GM19467 (cell line): ENCODE results near the gene PEDS1.
"Not testable (repeated sequence)": the region's sequence is repeated elsewhere in the genome, so short reads cannot be mapped to it uniquely, and the experiment has no call there.

Experiments used
- ATAC-seq: cut with Tn5 transposase; IDR thresholded peaks from one replicate; pipeline ENCODE4 v1.9.1; 2021; ENCODE audit warnings: mild to moderate bottlenecking, moderate library complexity; ENCODE audit not compliant: unreplicated experiment

PEDS1 gene

DNA sequence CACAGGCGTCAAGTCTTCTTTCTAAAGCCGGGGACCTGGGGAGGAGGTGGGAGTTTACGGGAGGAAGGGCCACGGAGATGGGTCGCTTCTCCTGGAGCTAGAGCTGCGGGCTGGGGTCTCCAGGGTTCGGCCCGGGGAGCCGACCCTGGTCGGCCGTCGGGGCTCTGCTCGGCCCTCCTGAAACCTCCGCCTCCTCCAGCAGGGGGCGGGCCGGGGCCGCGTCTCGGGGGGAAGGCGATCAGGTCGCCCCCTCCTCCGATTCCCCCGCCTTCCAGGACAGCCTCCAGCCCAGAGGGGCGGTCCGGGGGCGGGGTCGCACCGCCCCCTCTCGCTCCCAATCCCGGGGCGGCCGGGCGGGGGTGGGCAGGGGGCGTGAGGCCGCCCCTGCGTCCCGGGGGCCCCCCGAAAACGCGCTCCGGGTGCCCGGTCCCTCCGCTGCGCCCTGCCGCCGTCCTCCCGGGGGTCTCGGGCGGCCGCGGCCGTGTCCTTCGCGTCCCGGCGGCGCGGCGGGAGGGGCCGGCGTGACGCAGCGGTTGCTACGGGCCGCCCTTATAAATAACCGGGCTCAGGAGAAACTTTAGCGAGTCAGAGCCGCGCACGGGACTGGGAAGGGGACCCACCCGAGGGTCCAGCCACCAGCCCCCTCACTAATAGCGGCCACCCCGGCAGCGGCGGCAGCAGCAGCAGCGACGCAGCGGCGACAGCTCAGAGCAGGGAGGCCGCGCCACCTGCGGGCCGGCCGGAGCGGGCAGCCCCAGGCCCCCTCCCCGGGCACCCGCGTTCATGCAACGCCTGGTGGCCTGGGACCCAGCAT lies 36.9 kb upstream of the PEDS1 start, which contains the start of gene CEBPB:
CEBPB (plus strand) TSS at position 580 of the 814 bp plus-strand sequence; CDS start at position 784, 204 bp downstream.
- ATAC-seq, result peak; percentile 29

DNA sequence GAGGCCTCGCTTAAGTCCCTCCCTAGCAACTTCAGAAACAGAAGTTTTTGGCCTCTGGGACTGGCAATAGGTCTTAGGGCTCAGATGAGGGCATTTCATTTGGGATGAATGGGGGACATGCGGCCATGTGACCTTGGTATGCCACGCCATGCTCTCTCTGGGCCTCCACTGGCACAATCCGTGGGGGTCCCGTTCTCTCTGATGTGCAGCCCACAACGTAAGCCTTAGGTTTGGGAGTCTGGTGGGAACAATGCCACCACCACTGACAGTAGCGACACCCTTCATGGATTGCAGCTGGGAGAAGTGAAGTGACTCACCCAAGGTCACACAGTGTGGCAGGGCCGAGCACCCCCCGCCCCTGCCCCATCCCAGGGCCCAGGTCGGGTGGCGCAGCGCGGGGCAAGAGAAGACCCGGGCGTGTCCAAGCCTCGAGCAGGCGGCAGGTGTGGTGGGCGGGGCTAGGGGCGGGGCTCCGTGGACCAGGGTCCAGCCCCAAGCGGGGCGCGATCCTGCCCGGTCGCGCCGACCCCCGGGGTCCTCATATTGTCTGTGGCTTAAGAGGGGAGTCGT lies 36.2 kb upstream of the PEDS1 start:
- no peak for ATAC-seq

DNA sequence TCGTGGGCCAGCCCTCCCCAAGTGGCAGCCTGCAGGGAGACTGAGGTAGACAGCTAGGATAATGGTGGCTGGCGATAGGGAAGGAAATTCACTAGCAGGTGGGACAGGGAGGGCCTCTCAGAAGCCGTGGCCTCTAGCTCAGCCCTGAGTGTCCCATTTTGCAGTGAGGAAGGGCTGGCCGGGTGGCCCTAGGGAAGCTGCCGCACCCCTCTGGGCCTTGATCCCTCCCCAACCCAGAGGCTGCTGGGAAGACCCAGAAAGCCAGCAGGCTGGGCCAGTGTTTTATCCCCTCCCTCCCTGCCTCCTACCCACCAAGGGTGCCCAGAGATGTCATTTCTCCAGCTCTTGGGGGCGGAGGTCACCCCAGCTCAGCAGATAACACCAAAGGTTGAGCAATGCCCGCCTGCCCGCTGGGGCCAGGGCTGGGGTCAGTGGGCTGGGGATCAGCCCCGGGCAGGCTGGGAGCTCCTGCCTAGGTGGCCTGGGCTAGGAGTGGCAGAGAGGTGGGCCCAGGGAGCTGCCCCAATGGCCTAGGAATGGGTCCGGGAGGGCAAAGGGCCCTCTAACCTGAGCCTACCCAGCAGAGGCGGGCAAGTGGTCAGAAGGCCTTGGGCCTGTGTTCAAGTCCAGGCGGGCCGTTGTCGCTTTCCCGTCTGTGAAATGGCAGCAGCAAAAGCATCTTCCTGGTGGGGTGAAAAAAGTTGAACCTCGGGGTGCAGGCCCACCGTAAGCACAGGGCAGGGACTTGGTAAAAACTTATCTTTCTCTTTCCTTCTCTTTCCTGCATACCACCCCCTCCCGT lies 35.6 kb upstream of the PEDS1 start:
- ATAC-seq, result no peak

DNA sequence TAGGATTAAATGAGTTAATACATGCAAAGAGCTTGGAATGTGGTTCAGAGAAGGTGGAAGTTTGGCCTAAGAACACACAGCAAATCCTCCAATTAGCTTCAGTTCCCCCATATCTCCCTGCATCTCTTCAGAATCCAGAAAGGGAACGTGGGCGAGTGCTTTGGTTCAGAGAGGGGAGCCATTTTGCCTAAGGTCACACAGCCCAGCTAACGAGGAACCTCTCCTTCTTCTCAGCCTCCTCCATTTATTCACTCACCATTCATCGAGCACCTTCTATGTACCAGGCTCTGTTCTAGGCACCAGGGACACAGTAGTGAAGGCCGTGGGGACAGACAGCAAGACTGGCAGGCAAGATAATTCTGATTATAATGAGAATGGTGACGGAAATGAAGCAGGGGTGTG lies 34.8 kb upstream of the PEDS1 start:
- ATAC-seq, result no peak

DNA sequence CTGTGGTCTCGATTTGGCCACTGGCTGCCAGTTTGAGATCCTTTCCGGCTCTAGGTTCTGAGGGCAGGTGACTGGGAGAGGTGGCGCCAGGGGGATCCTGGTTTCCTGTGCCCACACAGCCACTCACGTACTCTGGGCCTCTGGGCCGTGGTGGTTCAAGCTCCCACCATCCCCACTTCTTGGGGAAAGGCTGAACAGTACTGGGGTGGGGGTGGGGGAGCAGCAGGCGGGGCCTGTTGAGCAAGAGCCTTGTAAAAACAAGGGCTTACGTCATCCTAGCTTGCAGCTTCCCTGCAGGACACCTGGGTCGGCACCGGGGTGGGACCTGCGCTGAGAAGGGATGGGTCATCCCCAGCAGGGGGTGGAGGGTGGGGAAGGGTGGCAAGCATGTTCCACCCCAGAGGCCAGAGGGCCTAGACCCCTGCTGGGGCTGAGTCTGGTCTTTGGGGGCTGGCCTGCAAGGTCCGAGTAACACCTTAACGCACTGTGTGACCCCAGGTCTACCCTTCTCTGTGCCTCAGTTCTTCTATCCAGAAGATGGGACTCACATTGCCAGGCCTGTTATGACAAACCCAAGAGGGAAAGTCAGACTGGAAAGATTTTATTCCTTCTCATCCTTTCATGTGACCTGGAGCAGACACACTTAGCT lies 34.0 kb upstream of the PEDS1 start:
- no peak for ATAC-seq

DNA sequence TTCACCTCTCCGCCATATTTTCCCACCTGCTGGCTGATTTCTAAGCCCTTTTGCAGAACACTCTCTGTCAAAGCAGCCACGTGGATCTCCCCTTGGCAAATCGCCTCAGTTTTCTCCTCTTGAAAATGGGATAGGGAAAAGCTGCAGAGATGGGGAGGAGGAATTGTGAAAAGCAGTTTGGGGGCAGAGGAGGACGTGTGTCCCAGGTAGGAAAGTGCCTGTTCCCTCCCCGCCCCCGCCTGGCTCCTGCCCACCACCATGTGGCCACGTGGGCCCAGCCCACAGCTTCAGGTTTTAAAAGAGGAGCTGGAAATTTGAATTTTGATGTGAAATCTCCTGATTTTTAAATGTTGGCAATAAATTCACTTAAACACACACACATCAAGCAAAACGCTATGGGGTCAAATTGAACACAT lies 33.5 kb upstream of the PEDS1 start:
- no peak for ATAC-seq

DNA sequence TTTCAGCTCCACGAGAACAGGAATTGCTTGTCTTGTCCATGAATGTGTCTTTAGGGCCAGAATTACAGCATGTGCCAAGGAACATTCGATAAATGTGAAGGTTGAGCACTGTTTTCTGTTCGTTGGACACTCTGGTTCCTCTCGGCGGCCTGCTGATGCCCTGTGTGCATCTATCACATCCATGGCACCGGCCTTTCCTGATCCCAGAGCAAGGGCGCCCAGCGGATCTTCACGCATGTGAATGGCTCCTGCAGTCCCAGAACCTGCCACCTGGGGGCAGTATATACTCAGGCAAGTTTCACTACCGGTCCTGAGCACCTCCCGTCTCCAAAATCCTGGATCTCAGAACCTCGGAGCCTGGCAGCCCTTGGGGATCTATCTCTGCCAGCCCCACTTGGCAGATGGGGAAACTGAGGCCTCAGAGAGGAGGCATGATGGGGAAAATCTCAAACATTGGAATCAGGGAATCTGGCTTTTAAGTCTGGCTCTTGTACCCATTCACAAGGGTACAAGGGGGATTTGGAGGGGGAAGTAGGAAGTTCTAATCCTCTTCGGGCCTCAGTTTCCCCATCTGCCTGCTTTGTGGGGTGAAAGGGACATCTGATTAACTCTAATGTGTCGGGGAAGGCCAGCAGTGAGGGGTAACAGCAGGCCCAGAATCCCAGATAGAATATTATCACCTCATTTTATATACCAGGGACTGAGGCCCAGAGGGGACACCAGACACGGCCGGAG lies 32.8 kb upstream of the PEDS1 start:
- no peak for ATAC-seq

DNA sequence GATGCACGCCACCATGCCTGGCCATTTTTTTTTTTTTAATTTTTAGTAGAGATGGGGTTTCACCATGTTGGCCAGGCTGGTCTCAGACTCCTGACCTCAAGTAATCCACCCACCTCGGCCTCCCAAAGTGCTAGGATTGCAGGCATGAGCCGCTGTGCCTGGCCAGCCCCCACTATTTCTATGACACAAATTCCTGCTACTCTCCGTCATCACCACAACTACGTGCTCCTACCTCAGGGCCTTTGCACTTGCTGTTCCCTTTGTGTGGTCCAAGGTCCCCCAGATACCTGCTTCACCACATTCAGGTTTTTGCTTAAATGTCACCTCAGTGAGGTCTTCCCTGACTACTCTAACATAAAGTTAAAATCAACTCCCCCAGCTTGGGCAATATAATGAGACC lies 31.9 kb upstream of the PEDS1 start:
- no peak for ATAC-seq

DNA sequence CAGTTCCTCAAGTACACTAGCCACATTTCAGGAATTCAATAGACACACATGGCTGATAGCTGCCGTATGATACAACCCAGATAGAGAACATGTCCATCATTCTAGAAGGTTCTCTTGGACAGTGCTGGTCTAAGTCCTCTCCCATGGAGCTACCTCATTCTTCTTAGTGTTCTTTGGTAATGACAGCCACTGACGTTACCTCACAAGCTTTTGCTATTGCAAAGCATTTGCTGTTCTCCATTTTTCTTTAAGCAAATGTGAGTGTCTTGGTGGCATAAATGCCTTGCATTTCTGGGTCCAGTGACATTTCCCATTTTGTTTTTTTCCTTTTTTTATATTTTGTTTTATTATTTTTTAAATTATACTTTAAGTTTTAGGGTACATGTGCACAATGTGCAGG lies 28.8 kb upstream of the PEDS1 start:
- ATAC-seq, result no peak

DNA sequence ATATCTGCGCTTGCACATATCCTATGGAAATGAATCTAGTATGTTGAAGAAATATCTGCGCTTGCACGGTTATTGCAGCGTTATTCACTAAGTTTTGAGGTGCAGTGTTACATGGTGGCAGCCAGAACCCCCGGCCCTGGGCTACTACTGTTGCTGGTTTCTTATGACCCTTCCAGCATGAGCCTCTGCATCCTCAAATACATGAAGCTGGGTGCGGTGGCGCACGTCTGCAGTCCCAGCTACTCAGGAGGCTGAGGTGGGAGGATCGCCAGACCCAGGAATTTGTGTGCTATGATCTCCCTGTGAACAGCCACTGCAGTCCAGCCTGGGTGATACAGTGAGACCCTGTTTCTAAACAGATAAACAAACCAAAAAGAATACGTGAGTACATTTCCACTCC lies 27.8 kb upstream of the PEDS1 start:
- ATAC-seq, result no peak

DNA sequence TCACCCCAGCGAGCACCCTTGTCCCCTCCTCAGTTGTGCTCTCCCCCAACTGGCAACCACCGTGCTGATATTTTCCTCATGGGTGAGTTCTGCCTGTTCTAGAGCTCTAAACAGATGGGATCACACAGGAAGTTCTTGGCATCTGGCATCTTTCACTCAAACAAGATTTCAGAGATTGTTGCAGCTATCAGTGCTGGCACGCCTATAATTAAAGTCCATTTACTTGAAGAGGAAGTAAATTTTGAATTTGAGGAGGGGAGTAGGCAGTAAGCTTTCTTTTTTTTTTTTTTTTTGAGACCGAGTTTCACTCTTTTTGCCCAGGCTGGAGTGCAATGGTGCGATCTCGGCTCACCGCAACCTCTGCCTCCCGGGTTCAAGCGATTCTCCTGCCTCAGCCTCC lies 25.1 kb upstream of the PEDS1 start:
- not testable (repeated sequence) for ATAC-seq

DNA sequence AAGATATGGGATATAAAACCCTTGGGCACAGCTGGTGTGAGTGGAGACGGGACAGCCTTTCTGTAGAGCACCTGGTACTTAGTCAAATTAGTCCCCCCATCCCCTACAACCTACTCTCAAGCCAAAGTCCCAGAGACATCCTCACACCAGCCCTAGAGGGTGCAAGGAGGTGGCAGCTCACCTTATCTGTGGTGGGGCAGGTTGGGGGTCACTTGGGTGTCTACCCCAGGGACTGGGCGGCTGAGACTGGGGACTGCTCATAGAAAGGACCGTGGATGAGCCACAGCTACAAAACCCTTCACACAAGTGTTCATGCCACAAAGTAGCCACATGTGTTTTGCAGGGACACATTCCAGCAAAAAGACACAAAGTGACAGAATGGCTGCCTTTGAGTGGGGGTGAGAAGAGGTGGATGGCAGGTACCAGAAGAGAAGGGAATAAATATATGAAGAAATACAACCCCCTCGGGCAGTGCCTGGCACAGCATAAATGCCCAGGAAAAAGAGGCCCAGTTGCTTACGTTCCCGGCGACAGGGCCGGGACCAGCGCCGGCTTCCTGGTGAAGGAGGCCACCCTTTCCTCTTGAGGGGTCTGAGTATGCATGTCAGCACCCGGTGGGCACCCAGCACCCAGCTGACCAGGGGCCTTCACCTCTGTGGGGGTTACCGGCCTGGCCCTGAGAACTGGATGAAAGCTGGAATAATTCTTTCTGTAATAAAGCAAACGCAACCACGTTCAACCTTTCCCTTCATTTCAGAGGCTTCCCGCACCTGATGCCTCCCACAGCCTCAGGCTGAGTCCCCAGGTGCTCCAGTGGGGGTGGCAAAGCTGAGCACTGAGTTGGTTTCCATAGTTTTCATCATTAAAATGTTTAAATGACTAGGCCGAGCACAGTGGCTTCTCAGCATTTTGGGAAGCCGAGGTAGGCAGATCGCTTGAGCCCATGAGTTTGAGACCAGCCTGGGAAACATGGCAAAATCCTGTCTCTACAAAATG lies 22.7 kb upstream of the PEDS1 start:
- ATAC-seq, result no peak

DNA sequence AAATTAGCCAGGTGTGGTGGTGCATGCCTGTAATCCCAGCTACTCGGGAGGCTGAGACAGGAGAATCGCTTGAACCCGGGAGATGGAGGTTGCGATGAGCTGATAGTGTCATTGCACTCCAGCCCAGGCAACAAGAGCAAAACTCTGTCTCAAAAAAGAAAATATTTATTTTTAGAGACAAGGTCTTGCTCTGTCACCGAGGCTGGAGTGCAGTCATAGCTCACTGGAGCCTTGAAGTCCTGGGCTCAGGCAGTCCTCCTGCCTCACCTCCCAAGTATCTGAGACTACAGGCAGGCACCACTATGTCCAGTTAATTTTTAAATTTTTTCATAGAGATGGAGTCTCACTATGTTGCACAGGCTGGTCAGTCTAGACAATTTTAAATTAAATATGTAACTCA lies 20.9 kb upstream of the PEDS1 start:
- no peak for ATAC-seq

DNA sequence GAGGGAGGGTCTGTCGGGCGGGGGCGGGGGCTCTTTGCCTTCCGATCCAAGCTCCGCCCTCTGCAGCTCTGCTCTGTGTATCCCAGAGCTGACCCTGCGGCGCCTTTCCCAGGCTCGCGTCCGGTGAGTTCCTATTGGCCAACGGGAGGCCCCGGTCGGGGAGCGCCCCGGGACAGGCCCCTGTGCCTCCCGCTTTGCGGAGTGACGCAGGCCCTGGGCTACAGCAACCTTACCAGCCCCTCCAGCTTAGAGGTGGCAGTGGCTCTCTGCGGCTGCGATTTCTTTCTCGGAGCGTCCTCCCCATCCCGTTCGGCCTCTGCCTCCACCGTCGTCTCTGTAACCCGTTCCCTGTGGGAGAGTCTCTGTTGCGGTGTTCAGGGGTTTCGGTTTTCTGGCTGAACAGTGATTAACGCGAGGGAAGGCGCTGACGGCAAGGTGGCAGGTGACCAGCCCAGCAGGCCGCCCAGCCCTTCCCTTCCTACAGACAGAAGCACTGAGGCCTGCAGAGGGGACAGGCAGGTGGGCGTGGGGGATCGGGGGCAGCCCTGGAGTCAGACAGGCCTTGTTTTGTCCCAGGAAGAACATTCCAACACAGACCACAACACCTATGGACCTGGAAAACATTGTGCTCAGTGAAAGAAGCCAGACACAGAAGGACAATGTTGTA lies 19.0 kb upstream of the PEDS1 start:
- ATAC-seq, result no peak

DNA sequence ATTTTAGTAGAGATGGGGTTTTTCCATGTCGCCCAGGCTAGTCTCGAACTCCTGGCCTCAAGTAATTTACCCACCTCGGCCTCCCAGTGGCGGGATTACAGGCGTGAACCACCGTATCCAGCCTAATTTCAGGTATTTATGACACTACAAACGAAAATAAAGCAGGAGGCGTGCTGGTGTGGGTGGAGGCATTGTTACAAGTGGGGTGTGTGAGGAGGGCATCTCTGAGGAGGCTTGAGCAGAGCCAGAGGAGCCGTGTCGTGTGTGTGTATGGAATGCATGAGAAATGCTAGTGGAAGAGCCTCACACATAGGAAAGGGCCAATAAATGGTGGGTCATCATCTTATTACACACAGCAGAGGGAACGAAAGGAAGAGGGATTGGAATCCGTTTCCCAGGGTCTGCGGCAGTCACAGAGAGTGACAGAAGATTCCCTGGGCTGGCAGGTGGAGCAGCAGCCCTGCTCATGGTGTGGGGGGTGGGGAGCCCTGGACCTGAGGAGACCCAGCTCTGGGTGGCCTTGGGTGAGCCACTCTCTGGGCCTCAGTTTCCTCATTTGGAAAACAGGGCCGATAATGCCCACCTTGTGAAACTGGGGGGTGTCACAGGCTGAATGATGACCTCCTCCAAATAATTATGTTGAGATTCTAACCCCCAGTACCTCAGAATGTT lies 17.2 kb upstream of the PEDS1 start:
- no peak for ATAC-seq

DNA sequence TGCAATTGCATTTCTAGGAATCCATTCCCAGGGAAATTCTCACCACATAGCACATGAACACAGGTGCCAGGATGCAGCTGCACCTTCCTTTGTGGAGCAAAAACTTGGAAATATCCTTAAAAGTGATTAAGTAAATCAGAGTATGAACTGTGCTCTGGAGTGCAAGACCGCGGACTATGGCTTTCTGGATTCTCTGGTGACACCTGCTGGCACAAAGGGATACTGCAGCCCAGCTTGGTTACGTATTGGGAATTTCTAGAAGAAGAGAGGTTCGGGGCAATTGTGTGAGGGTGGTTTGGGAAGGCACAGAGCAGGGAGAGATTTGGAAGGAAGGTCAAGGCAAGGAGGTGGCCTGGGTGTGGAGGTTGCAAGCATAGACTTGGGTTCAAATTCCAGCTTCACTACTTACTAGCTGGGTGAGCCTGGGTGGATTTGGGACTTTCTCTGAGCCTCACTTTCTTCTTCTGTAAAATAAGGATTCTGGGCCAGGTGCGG lies 15.9 kb upstream of the PEDS1 start:
- no peak for ATAC-seq

DNA sequence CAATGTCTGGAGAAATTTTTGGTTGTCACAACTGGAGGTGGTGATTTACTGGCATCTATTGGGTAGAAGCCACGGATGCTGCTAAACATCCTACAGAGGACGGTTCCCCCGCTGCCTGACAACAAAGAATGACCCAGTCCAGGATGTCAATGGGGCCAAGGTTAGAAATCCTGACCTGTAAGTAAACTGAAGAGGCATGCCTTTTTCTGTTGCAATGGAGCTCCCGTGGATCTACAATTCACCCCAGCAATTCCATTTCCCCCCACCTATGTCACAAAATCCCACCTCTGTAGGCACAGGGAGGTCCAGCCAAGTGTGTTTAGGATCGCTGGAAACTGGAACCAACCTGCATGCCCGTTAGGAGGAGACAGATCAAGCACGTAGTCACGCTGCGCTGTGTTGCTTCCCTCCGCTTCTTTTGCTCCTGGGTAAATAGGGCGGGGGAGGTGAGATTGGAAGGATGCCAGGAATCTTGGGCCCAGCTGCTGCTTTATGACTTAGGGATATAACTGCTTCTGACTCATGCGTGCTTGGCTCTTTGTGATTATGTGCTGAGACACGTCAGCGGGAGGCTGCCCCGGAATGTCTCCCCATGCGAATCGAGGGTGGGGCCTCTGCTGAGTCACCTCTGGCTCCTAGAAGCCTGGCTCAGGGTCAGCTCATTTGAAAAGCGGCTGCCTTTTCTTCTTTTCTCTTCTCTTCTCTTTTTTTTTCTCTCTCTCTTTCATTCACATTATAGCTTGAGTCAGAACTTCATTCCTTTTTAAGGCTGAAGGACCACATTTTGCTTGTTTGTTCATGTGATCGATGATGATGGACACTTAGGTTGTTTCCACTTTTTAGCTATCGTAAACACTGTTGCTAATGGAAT lies 12.4 kb upstream of the PEDS1 start:
- ATAC-seq, result peak; percentile 78
